Measurements from ENCODE around the gene TBC1D1.

The TBC1D1 gene

DNA sequence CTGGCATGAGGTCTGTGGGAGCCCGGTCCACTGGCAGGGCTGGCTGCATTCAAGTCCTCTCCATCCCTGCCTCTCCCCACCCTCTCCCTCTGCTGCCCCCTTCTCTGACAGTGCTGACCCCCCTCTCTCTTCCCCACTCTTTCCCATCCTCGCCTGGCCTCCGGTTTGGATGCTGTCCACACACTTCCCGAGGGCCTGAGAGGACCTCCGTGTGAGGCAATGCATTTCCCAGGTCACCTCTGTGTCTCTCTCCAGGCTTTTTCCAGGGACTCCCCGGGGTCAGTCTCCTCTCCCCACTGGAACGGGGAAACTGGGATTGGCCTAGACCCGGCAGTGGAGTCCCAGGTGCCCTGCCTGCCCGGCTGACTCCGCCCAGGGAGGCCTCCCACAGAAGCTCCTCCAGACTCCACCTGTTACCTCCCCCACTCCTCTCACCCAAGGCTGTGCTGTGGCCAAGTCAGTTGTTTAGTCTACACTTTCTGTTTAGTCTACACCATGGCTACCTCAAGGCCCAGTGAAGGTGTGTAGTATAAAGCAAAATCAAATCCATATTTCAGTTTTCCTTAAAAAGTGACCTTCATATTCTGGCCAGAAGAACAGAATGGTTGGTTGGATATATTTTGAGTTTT lies 216.1 kb downstream of the TBC1D1 start:
- DNase-seq, result no peak

DNA sequence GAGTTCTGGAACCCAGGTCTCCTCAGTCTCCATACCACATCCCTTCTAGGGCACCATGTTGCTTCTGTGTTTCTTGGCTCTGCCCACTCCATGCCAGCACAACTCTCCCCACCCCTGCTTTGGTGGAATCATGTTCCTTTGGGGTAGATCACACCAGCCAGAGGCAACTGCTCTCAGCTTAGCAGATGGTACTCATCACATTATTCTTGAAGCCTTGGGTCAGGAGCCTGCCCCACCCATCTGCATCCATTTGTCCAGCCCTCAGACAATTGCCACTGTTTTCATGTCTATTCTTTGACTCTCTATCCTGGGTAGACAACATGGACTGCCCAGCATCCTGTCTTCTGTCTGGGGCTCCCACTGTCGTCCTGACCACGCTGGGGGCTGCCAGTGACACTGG lies 216.9 kb downstream of the TBC1D1 start:
- DNase-seq, result no peak

DNA sequence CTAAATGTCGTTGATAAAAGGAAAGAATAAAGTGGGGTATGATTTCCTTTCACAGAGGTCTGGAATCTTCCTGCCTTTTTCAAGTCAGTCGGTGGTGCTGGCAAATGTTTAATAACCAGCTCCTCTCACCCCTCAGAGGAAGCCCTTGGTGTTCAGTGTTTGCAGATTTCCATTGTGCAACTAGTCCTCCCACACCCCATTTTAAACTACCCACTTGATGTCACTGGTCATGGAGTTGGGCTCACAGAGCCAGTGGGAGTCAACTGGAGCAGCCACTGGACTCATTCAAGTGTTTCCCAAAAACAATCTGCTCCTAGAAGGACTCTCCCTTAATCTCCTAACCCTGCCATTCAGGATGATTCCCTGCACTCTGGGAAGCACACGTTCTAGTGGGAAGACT lies 218.5 kb downstream of the TBC1D1 start:
- no peak for DNase-seq

DNA sequence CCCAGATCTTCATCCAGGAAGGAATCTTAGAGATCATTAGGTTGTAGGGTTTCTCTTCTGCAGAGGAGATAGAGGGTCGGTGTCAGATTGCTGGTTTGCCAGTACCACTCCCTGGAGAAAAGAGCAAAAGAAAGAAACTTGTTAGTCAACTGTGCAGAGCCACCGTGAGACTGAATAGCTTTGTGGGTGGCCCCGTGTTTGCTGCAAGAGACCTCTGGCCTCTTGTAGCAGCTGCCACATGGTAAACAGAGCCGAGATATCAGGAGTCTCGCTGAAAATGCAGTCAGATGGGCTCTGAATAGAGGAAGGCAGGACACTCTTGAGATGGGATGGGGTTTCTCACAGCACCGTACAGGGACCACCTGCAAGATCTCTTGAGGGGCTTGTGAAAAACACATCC lies 219.0 kb downstream of the TBC1D1 start:
- no peak for DNase-seq

DNA sequence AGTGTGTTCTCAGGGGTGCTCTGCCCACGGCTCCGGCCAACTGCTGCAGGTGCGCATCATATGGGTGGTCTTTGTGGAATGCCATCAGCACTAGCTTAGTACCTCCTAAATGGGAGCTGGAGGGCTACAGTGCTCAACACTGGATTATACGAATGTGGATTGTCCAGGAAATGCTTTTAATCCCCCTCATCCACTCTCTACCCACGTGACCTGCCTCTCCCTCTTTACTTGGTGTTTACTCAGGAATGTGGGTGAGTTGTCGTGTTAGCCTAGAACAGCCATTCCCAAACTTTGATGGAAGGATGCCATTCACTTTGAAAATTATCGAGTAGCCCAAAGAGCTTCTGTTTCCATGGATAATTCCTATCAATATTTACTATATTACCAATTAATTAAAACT lies 220.1 kb downstream of the TBC1D1 start:
- no peak for DNase-seq

DNA sequence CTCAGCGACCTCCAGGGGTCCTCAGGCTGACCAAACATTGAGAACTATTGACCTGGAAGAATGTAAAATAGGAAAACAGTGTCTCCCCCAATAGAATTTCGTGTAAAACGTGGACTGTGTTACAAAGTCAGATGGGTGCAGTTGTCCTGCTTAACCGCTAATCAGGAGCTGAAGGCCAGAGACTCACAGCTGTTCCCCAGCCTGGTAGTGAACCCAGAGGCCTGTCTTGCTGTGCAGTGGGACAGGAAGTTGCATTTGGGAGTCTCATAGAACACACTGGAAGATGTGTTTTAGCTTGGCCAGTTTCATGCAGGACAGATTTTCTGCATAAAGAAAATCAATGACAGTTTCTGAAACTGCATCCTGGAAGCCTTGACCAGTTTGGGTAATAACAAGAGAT lies 220.8 kb downstream of the TBC1D1 start:
- no peak for DNase-seq

DNA sequence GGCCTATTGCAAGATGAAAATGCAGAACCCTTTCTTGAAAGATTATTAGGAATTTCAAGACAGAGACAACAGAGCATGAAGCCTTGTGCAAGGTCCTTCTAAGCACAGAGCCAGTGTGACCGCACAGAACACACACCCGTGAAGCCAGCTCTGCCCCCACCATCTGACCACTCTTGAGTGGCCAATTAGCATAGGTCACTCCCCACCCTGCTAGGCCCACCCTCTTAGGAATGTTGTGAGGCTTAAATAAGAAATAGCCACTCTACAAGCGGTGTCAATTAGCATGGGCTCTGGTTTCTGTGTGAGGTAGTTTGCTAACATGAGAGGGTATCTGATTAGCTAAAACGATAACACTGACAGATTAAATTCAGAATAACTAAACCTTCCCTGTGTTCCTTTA lies 222.2 kb downstream of the TBC1D1 start:
- no peak for DNase-seq

DNA sequence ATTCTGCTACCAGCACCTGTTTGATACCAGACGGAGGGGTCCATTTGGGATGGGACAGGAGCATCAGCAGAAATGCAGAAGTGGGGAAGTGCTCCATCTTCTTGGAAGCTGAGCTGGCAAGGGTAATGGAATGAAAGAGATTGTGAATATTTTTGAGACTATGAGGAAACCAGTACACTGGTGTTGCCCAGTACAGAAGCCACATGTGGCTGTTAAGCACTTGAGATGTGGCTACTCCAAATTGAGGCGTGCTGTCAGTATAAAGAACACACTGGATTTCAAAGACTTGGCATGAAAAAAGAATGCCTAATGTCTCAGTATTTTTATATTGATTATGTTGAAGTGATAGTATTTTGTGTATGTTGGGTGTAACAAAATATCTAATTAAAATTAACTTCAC lies 222.7 kb downstream of the TBC1D1 start:
- no peak for DNase-seq

DNA sequence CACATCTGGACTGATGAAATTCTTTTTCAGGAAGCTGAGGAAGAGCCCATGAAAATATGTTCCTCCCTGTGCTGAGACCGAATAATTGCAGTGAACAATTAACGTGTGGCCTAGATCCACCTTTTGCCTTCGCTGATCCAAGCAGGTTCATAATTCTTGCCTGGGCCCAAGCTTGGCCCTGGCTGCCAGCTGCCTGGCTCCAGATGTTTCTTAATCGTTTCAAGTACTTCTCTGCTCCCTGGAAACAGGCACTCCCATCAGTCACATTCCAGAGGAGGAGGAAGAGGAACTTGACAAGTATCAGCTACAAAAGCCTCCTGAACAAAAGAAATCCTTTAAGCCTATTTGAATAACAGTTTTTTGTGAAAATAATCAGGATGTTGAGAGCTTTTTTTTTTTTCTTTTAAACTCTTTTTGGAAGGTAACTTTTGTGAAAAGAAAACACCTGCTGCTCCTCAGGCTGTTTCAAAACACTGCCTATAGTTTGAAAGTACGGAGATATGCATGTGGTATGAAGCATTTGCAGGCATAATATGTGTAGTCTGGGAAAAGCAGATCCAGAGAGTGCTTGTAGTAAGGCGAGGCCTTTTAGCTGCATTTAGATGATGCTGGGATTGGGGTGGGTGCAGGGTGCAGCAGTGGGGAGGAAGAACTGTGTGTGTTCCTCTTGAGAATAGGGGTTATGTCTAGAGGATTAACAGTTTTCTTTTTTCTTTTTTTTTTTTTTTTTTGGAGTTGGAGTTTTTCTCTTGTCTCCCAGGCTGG lies 223.7 kb downstream of the TBC1D1 start:
- no peak for DNase-seq

DNA sequence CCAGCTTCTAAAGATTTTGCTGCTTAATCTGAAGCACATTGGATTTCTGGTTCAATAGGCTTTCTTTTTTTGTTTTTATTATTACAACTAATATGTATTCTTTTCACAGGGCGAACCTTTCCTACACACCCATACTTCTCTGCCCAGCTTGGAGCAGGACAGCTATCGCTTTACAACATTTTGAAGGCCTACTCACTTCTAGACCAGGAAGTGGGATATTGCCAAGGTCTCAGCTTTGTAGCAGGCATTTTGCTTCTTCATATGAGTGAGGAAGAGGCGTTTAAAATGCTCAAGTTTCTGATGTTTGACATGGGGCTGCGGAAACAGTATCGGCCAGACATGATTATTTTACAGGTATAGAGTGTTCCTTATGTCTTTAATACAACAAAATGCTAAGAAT lies 224.7 kb downstream of the TBC1D1 start:
- no peak for DNase-seq

DNA sequence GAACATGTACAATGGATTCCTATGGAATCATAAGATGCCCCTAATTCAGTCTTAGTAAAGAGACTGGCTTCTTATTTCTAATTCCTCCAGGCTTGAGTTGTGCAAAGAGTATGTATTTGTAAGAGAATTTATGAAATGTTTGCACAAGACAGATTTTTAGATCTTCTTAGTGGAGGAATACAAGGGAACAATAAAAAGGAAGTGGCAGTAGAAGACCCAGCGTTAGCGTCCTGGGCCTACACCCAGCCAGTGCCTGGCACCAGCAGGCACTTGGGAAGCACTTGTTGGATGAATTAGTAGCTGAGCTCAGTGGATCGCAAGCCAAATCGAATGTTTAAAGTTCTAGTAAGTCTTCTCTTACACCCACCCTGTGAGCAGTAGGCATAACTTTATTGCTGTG lies 226.7 kb downstream of the TBC1D1 start:
- no peak for DNase-seq

DNA sequence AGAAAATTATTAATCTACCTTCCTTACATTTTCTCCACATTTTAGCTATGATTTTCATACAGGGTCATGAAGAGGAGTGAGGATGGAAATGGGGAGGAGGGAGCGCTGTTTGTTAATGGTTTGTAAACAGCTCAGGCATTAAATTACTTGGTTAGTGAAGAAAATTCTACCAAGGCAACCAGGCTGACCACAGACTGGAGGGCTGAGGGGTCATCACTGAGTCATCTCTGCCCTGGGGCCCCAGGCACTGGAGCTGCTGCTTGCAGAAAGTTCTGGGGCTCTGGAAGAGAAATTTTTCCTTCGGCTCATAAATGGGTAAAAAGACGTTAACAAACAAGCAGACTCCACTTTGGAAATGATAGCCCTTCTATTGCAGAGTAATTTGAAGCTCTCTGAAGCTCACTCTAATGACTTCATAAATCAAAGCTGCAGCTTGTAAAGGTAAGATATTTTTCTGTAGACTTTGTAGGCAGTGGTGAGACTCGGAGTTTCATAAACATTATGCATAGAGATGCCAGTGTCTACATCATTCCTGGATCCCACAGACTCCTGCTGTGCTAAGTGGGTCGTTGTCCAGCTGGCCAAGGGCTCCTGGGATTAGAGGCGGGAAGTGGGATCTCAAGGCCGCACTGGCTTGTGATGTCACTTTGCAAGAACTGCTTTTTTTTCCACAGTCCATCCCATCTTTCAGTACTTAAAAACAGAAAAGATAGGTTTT lies 228.9 kb downstream of the TBC1D1 start:
- DNase-seq, result no peak

DNA sequence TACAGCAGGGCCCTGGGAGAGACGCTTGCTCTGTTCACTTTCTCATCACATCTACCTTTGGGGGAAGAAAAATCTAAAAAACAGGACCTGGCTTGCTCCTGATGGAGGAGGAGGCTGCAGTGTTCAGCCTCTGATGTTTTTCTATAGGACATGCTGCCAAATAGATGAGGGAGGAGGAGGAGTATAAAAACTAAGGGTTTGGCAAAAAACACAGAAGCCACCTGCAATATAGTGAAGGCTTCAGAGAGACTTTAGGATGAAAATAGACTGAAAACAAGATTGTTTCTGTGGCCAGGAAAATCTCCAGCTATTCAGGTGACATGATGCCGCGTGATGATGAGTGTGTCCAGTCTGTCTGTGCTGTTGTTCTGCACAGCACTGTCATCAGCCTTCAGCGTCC lies 229.9 kb downstream of the TBC1D1 start:
- no peak for DNase-seq

DNA sequence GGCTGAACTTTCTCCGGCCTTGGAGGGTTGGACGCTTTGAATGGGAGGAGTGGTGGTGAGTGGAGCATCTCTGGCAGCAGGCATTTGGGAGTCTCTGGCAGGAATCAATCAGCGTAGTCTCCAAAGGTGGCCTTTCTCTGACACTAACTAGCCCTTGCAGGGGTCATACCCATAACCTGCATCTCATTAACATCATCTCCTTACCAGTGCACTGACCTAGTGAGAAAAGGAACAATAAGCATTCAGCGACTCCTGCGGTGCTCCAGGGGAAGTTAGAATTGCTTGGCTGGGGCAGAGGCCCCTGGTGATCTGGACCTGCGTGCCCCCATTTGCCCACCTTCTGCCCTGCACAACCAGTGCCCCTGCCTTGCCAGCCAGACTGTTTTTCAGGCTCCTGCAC lies 231.2 kb downstream of the TBC1D1 start:
- DNase-seq, result no peak

DNA sequence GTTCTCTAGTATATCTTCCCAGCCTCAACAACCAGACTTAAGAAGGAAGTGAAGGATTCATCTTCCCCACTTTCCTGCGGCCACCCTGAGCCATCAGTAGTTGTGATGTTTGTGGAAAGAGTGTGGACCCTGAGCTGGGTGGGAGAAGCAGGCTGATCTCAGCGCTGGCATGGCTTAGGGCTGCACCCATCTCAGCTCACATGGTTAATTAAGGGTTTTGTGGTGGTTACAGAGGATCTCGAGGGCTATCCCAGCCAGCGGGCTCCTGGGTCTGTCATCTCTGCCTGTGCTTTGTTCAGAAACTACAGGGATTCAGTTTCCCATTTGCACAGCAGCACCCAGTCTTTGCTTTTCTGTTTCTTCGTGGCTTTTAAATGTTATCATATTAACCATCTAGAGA lies 232.7 kb downstream of the TBC1D1 start:
- DNase-seq, result no peak

DNA sequence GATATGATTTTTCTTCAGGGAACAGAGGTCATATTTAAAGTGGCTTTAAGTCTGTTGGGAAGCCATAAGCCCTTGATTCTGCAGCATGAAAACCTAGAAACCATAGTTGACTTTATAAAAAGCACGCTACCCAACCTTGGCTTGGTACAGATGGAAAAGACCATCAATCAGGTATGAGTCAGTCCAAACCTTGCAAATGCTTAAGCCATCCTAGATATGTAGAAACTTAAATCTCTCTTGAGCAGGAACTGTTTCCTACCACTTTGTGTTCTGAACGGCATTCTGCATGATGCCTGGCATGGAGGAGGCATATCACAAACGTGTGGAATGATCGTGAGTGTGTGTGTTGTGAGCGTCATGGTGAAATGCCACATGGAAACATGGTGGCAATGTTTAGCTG lies 234.1 kb downstream of the TBC1D1 start:
- DNase-seq, result no peak

DNA sequence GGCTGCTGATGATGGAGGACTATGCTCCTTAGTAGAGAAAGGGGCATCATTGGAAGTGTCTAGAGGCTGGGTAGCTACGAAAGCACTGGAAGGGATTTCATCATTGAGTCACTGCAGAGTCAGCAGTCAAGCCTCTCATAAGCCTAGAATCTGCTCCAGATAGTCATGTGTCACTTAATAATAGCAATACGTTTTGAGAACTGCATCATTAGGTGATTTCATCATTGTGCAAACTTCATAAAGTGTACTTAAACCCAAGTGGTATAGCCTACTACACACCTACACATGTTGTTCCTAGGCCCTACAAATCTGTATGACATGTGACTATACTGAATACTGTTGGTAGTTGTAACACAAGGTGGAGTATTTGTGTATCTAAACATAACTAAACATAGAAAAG lies 234.9 kb downstream of the TBC1D1 start:
- DNase-seq, result no peak

DNA sequence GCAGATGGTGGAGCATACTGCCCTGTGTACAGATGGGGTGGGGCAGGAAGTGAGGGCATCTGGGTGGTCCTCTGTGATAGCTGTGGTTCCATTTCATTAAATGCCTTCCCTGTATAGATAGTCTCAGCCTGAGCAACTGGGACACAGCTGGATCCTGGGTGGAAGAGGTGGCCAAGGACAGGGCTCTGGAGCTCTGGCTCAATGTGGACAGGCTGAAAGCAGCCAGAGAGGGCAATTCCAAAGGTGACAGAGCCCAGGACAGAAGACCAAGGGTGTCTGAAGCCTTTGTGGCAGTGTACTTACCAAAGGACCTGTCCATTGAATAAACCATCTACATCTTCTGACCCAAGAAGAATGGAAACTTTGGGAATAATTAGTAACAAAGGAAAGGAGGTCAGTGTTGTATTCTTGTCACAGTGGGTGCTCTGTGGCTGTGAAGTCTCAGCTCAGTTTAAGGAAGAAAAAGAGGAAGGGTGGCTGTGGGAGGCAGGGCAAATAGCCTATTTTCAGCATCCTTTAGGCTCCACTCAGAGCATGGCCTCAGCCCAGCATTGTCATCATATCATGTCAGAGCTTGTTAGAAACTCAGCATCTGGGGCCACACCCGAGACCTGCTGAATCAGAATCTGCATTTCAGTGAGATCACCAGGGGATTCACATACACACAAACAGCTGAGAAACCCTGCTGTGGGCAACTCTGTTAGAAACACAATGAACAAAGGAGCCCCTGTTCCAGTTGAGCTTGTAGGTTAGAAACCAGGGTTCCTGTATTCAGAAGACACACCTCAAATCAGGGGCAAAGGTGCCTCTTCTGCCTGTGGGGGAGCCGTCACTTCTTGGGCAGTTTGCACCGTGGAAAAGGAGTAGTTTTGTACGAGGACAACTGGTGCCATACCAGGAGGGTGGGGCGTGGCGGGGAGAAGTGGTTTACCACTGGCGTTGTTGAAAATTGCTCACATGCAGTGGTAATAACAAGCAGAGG lies 237.9 kb downstream of the TBC1D1 start:
- DNase-seq, result peak in 4 of 5 donors; percentile 30 to 95 (median 32)

DNA sequence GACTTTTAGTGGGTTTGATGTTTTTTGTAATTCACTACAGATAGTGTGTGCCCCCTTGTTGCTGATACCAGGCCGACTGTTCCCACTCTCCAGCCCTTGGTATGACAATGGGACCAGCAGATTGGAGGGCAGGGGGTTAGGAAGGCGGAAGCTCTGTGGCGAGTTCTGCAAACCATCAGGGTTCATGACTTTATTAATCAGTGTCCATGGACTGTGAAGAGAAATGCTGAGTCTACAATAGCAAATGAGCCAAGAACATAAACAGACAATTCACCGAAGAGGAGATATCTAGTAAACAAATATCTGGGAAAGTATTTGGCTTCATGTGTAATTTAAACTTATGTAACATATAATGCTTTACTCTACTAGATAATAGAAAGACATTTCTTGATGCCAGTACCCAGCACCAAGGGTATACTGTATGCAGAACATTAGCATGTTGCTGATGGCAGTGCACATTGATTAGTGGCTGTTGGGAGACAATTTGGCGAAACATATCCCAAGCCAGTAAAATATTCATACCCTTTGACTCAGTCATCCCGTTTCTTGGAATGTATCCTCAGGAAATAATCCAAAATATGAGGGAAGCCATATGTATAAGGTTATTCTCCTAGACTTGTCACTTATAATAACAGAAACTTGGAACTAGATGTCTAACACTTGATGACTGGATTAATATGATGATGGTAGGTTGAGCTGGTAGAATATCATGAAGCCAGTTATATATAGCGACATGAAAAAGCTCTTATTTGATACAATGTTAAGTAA lies 238.8 kb downstream of the TBC1D1 start:
- peak in 1 of 5 donors; percentile 7 for DNase-seq

DNA sequence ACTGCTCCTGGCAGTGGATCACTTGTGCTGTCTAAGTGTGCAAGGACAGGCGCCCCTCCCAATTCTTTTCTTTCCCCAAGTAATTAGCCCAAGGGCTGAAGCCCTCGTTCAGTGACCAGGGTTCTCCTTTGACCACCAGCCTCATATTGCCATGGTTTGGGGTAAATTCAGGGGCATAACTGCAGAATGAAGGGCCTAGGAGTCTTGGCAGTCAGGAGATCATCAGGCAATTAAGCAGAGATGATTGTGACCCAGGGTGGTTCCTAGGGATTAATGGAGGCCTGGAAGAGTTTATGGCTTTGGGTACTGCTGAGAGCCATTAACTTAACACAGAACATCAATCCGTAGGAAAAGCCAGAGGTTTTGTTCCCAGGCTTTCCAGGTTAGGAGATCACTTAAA lies 240.0 kb downstream of the TBC1D1 start:
- DNase-seq, result no peak

DNA sequence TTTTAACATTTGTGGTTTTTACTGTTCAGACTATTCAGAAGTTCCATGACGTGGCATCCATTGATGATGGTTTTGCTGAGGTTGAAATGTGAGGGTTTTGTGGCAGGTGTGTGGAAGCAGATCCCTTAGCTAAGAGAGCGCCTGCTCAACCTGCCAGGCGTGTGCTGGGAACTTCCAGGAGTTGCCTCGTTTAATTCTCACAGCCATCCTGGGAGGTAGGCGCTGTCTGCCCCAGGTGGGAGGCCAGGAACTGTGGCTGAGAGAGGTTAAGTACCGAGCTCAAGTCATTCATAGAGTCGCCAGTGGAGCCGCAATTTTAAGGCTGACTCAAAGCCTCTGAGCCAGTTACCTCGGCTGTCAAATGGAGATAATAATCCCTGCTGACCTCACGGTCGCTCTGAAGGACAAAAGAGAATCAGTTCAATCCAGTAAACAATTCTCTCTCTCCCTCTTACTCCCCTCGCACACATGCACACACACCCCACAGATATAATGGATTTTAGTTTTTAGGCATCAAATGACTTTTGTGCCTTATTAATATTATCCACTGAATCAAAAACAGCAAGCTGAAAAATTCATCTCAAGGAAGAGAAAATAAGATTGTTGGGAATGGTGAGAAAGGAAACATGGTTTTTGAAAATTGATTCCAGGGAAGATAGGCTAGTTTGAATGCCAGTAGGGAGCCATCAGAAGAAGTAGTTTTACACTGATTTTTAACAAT lies 240.6 kb downstream of the TBC1D1 start:
- DNase-seq, result peak; percentile 26 to 92 (median 64)
